IMR-90 (cell line): Measurements from ENCODE around the gene IGFBP6. TPM values are rescaled to one million over a fixed set of nuclear protein-coding genes. Genes with fewer than 3 reads are reported as not detected.

Experiments used
- ATAC-seq: fragments of 200-7000 bp; cut with Tn5 transposase; 2 replicates; pipeline ENCODE4 v1.9.1; 2020; ENCODE audit warnings: low read depth, mild to moderate bottlenecking, moderate library complexity
- BruUV-seq: library from RNA; stranded (reverse); fragments of 400-500 nt; replicated peaks from 2 replicates; lab custom pipeline; 2021; lab: Mats Ljungman, UMichigan
- CTCF ChIA-PET: fragments of 300-600 bp; formaldehyde crosslinking; extraction: SDS; loops from one replicate; lab custom pipeline; 2021; ENCODE audit warnings: antibody characterized with exemption; lab: Yijun Ruan, JAX
- POLR2A ChIA-PET: fragments of 300-600 bp; sonication (Branson Sonifier 250); formaldehyde crosslinking; loops from one replicate; lab custom pipeline; 2022; ENCODE audit warnings: antibody characterized with exemption; ENCODE audit not compliant: unreplicated experiment; lab: Charles Lee
- DNase-seq: peaks from one replicate; pipeline ENCODE4 v3.0.0; 2013
- H2AFZ ChIP-seq: replicated peaks from 2 replicates; pipeline ENCODE3; 2013; ENCODE audit warnings: low read length, mild to moderate bottlenecking; ENCODE audit not compliant: poor library complexity
- H2AK5ac ChIP-seq: 2 replicates; pipeline ENCODE4 v1.6.1; 2013; ENCODE audit warnings: low read depth, low read length, inconsistent platforms
- H2AK9ac ChIP-seq: replicated peaks from 2 replicates; pipeline ENCODE3; 2013; ENCODE audit warnings: mild to moderate bottlenecking, low read depth, low read length, moderate library complexity; ENCODE audit not compliant: poor library complexity
- H2BK120ac ChIP-seq: 2 replicates; pipeline ENCODE4 v1.6.1; 2013; ENCODE audit warnings: low read depth, low read length, inconsistent platforms
- H2BK15ac ChIP-seq: 3 replicates; pipeline ENCODE4 v1.6.1; 2013; ENCODE audit warnings: low read depth, low read length, inconsistent platforms
- H2BK20ac ChIP-seq: 2 replicates; pipeline ENCODE4 v1.6.1; 2013; ENCODE audit warnings: low read depth, mild to moderate bottlenecking, inconsistent platforms, low read length, moderate library complexity
- H2BK5ac ChIP-seq: 2 replicates; pipeline ENCODE4 v1.6.1; 2013; ENCODE audit warnings: mild to moderate bottlenecking, low read depth, low read length, inconsistent platforms; ENCODE audit not compliant: poor library complexity, severe bottlenecking
- H3K14ac ChIP-seq: replicated peaks from 2 replicates; pipeline ENCODE4 v1.6.1; 2013; ENCODE audit warnings: low read depth, low read length, inconsistent platforms
- H3K18ac ChIP-seq: 2 replicates; pipeline ENCODE4 v1.6.1; 2013; ENCODE audit warnings: low read depth, low read length, control low read depth
- H3K23ac ChIP-seq: 2 replicates; pipeline ENCODE4 v1.6.1; 2013; ENCODE audit warnings: low read depth, low read length, inconsistent platforms
- H3K27ac ChIP-seq: 2 replicates; pipeline ENCODE4 v1.5.1; 2013; ENCODE audit warnings: mild to moderate bottlenecking, control low read depth, low read length; ENCODE audit not compliant: insufficient read depth
- H3K27me3 ChIP-seq: 2 replicates; pipeline ENCODE4 v1.6.1; 2013; ENCODE audit warnings: low read length; ENCODE audit not compliant: control insufficient read depth, insufficient read depth
- H3K36me3 ChIP-seq: 2 replicates; pipeline ENCODE4 v1.6.1; 2013; ENCODE audit warnings: low read length, mixed read lengths; ENCODE audit not compliant: control insufficient read depth, insufficient read depth
- H3K4ac ChIP-seq: 2 replicates; pipeline ENCODE4 v1.6.1; 2013; ENCODE audit warnings: low read depth, low read length, inconsistent platforms
- H3K4me1 ChIP-seq: 2 replicates; pipeline ENCODE4 v1.6.1; 2013; ENCODE audit warnings: low read length, mixed read lengths; ENCODE audit not compliant: control insufficient read depth, insufficient read depth
- H3K4me2 ChIP-seq: 2 replicates; pipeline ENCODE4 v1.6.1; 2013; ENCODE audit warnings: low read depth, mild to moderate bottlenecking, control low read depth, low read length, moderate library complexity
- H3K4me3 ChIP-seq: 2 replicates; pipeline ENCODE4 v1.5.1; 2013; ENCODE audit warnings: low read depth, mild to moderate bottlenecking, control low read depth, low read length, moderate library complexity; ENCODE audit not compliant: insufficient read depth
- H3K56ac ChIP-seq: 2 replicates; pipeline ENCODE4 v1.6.1; 2013; ENCODE audit warnings: low read length, inconsistent platforms; ENCODE audit not compliant: insufficient read depth; ENCODE audit errors: extremely low read depth
- H3K79me1 ChIP-seq, 2 experiments: 2 replicates each; pipeline ENCODE4 v1.6.1; 2013; ENCODE audit warnings: low read length in 2 of 2, inconsistent platforms in 1 of 2, low read depth in 1 of 2
- H3K9ac ChIP-seq: 2 replicates; pipeline ENCODE4 v1.6.1; 2013; ENCODE audit warnings: low read depth, low read length, control low read depth
- H3K9me1 ChIP-seq: 2 replicates; pipeline ENCODE4 v1.6.1; 2013; ENCODE audit warnings: low read length, inconsistent platforms; ENCODE audit not compliant: insufficient read depth
- H3K9me3 ChIP-seq: 2 replicates; pipeline ENCODE4 v1.6.1; 2013; ENCODE audit warnings: low read length; ENCODE audit not compliant: control insufficient read depth, insufficient read depth
- H4K20me1 ChIP-seq: 2 replicates; pipeline ENCODE4 v1.6.1; 2013; ENCODE audit warnings: low read length, inconsistent platforms; ENCODE audit not compliant: insufficient read depth
- H4K5ac ChIP-seq: 2 replicates; pipeline ENCODE4 v1.6.1; 2013; ENCODE audit warnings: mild to moderate bottlenecking, low read depth, low read length, control low read depth
- H4K8ac ChIP-seq, 2 experiments: 2 replicates each; pipeline ENCODE4 v1.6.1; 2013; ENCODE audit warnings: low read depth in 2 of 2, low read length in 2 of 2, control low read depth in 1 of 2, inconsistent platforms in 1 of 2
- H4K91ac ChIP-seq: 2 replicates; pipeline ENCODE4 v1.6.1; 2013; ENCODE audit warnings: low read depth, low read length, inconsistent platforms; ENCODE audit not compliant: insufficient read depth
- MAZ ChIP-seq: IDR thresholded peaks from 2 replicates; pipeline ENCODE4 v1.6.1; 2012; ENCODE audit warnings: low read depth, mild to moderate bottlenecking, low read length, improper control_type of control experiment, moderate library complexity, borderline replicate concordance
- MXI1 ChIP-seq: IDR thresholded peaks from 2 replicates; pipeline ENCODE4 v1.6.1; 2012; ENCODE audit warnings: low read depth, mild to moderate bottlenecking, low read length, moderate library complexity, borderline replicate concordance
- RCOR1 ChIP-seq: IDR thresholded peaks from 2 replicates; pipeline ENCODE4 v1.6.1; 2012; ENCODE audit warnings: mild to moderate bottlenecking, low read length, improper control_type of control experiment; ENCODE audit not compliant: insufficient replicate concordance
- WGBS, 2 experiments: methylation state at CpG; one replicate each; pipeline versions ENCODE4 v1.1.5 to v1.1.7; 2013; ENCODE audit warnings: missing lambda C conversion rate in 2 of 2; ENCODE audit not compliant: insufficient read length in 1 of 2; ENCODE audit errors: extremely low coverage in 2 of 2; 5-methylcytosine and 5-hydroxymethylcytosine counted together
- dilution Hi-C: fragments of 300-500 bp; cut with HindIII; formaldehyde crosslinking; loops from one replicate; pipeline ENCODE4 v1.14.3; 2018; ENCODE audit warnings: low sequenced_read_pairs; ENCODE audit not compliant: unreplicated experiment
- in situ Hi-C: fragments of 300-500 bp; cut with MboI; formaldehyde crosslinking; loops from 3 replicates; pipeline ENCODE4 v1.14.3; 2019; ENCODE audit warnings: low sequenced_read_pairs, inconsistent platforms, mixed read lengths
- intact Hi-C: fragments of 100-400 bp; cut with micrococcal nuclease; formaldehyde crosslinking; loops from 2 replicates; pipeline ENCODE4 v1.10.0; 2022
- polyA plus RNA-seq, 3 experiments: library from polyadenylated mRNA; depleted of rRNA; stranded (reverse); fragments of >200 nt; gene quantifications; 2 replicates each; pipeline ENCODE4 v1.2.3, GENCODE V29; 2012; ENCODE audit warnings: low replicate concordance in 1 of 3
- total RNA-seq: library from RNA; depleted of rRNA; stranded (reverse); fragments of >200 nt; gene quantifications from 2 replicates; pipeline ENCODE4 v1.2.3, GENCODE V29; 2012

IGFBP6 gene
- total and polyA plus RNA-seq, 2 of the 4 experiments (the other 2 are of a cell fraction), result 124 to 337 TPM

DNA sequence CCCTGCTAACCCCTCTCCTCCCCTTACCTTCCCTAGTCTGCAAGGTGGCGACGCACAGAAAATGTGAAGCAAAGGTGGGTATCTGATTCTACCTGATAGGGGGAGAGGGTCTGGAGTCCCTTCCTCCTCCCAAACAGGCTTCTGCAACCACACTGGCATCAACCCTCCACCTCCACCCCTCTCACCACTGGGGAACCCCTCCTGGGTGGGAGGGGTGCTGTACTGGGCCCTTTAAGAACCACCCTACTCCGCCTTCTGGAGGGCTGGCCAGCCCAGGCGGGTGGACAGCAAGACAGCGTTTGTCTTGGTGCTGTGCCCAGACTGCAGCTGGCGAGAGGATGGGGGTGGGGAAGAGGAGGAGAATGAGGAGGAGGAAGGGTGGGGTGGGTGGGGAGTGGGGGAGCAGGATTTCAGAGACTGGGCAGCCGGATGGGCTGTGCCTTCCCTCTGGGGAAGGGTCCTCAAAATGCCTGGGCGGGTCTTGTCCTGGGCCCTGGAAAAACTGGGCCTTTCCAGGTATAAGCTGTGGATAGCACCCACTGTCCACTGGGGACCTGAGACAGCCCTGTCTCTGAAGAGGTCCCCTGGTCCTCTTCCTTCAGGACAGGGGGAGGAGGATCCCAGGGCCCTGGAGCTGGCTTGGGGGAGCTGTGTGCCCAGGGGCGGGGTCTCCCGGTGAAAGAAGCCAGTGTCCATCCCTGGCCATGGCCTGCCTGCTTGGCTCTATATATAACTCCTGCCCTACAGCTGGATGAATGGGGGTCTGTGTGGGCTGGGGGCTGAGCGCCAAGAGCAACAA, 44.8 kb upstream of the IGFBP6 start:
- in situ Hi-C loops (no loop called here), intact Hi-C loops (loop anchor here (5.0 kb wide), 1 partner anchor 245 kb away; the partner anchor contains the start of genes MYG1 and PFDN5), dilution Hi-C loops (no loop called here)
- Histone ChIP-seq H3K18ac (peak overlapping the region; percentile 43), H2BK120ac (peak overlapping the region; percentile 86), H3K4me3 (no peak overlapping the region), H4K20me1 (peaks cover 22% of the 10 kb centered on the region), H3K4ac (peak overlapping the region; percentile 82), H3K56ac (peak overlapping the region; percentile 52; the same call in 1 of the 2 replicates), H4K8ac (peak overlapping the region; percentile 25 to 67; a peak in 3 of 4 replicates), H2BK5ac (peak overlapping the region; percentile 99), H2AK9ac (peak overlapping the region; percentile 98), H2AK5ac (peak overlapping the region; percentile 100), H2AFZ (peak overlapping the region; percentile 62), H4K5ac (peak overlapping the region; percentile 46), H3K4me1 (peaks cover 48% of the 10 kb centered on the region), H3K23ac (peak overlapping the region; percentile 30; the same call in 1 of the 2 replicates), H3K9me3 (no peaks in the 10 kb centered on the region), H2BK20ac (peak overlapping the region; percentile 84), H3K4me2 (peak overlapping the region; percentile 67), H4K91ac (peak overlapping the region; percentile 77), H3K27me3 (no peaks in the 10 kb centered on the region), H3K27ac (peak overlapping the region; percentile 99), H3K79me1 (peaks cover 5 to 58% of the 10 kb centered on the region in 2 experiments; a peak in 3 of 4 replicates), H2BK15ac (peak overlapping the region; percentile 90; the same call in 2 of the 3 replicates), H3K9ac (peak overlapping the region; percentile 39), H3K14ac (peak overlapping the region; percentile 80), H3K36me3 (peaks cover 41% of the 10 kb centered on the region), H3K9me1 (peaks cover 25% of the 10 kb centered on the region)
- TF ChIP-seq MXI1 (0 out of 2 replicates have a peak, but pooled peaks have one; percentile 19), MAZ (peak; percentile 66; the same call in 1 of the 2 replicates), RCOR1 (no peak)
- no CpG with 5 or more reads among the region's 11 CpGs for WGBS, 2 experiments
- ChIA-PET POLR2A (interaction anchor here (0.5 to 1.8 kb wide), 2 partner anchors 26 to 41 kb away, joined by 3 to 8 read pairs; partner anchors contain the start of gene SPRYD3), CTCF (interaction anchor here (0.6 kb wide), 1 partner anchor 13 kb away, joined by 3 read pairs; no protein-coding TSS in a partner anchor)
- peak; percentile 85 for DNase-seq
- peak; percentile 42 for ATAC-seq
- BruUV-seq, result no TSS peak
